GM12865 (cell line): ENCODE measurements around the gene WDR54.
"Not testable (repeated sequence)": the region's sequence is repeated elsewhere in the genome, so short reads cannot be mapped to it uniquely, and the experiment has no call there.

ENCODE experiments used
- DNase-seq: peaks from one replicate; pipeline ENCODE4 v3.0.0; 2010; ENCODE audit warnings: low read depth
- H3K4me3 ChIP-seq: 2 replicates; pipeline ENCODE4 v1.5.1; 2011; ENCODE audit warnings: mild to moderate bottlenecking, low read depth, low read length, control low read depth
- CTCF ChIP-seq: IDR thresholded peaks from 2 replicates; pipeline ENCODE4 v1.5.1; 2011; ENCODE audit warnings: low read length, control low read depth, low read depth, inconsistent platforms; ENCODE audit not compliant: insufficient read depth; ENCODE audit errors: missing control alignments

The WDR54 gene

GRCh38 chr2:74439373-74439772, 17.8 kb downstream of the WDR54 start:
- H3K4me3 ChIP-seq: no peak overlapping the region
- no peak for TF ChIP-seq CTCF
- no peak for DNase-seq

GRCh38 chr2:74439803-74440377, 18.4 kb downstream of the WDR54 start:
- no peak for DNase-seq
- no peak overlapping the region for H3K4me3 ChIP-seq
- TF ChIP-seq CTCF: no peak

GRCh38 chr2:74440378-74441169, 19.0 kb downstream of the WDR54 start:
- no peak overlapping the region for H3K4me3 ChIP-seq
- DNase-seq: peak; percentile 59
- TF ChIP-seq CTCF: peak; percentile 19

GRCh38 chr2:74441170-74441689, 19.7 kb downstream of the WDR54 start:
- no peak for TF ChIP-seq CTCF
- no peak overlapping the region for H3K4me3 ChIP-seq
- no peak for DNase-seq

GRCh38 chr2:74441690-74442482, 20.4 kb downstream of the WDR54 start, which contains the start of gene RTKN:
TSS of gene RTKN (minus strand) at chr2:74441937. CDS start at chr2:74441816, 121 bp downstream.
- no peak within 1 kb of the TSS for H3K4me3 ChIP-seq
- no peak for TF ChIP-seq CTCF
- DNase-seq: no peak

- not testable (repeated sequence) for H3K4me3 ChIP-seq, DNase-seq
Observed at GRCh38 chr2:74442483-74443297, 21.2 kb downstream of the WDR54 start.
